SK-N-MC (cell line): ENCODE measurements around the gene FILIP1L.

Experiments used
- DNase-seq: peaks from one replicate; pipeline ENCODE4 v3.0.0-alpha.2; 2011; ENCODE audit warnings: low read depth, low spot score
- H3K27ac ChIP-seq: fragments of 200-600 bp; sonication (generic); 2 replicates; pipeline ENCODE4 v1.5.1; 2016; ENCODE audit warnings: mixed run types
- H3K36me3 ChIP-seq: fragments of 200-600 bp; sonication (generic); 2 replicates; pipeline ENCODE4 v1.6.1; 2017; ENCODE audit warnings: antibody characterized with exemption, low read length, mixed read lengths; ENCODE audit not compliant: insufficient read depth
- H3K4me3 ChIP-seq: fragments of 200-600 bp; sonication (generic); 2 replicates; pipeline ENCODE4 v1.5.1; 2016
- H3K9ac ChIP-seq: fragments of 200-600 bp; sonication (generic); 2 replicates; pipeline ENCODE4 v1.8.0; 2017; ENCODE audit warnings: mixed run types, mixed read lengths; ENCODE audit not compliant: insufficient read length
- H3K9me3 ChIP-seq: fragments of 200-600 bp; sonication (generic); 2 replicates; pipeline ENCODE4 v1.6.1; 2017; ENCODE audit warnings: low read depth, mild to moderate bottlenecking, antibody characterized with exemption, low read length, moderate library complexity, mixed read lengths
- EZH2 ChIP-seq: fragments of 200-600 bp; sonication (generic); IDR thresholded peaks from one replicate; pipeline ENCODE4 v1.6.1; 2017; ENCODE audit warnings: antibody characterized with exemption
- FOXP2 ChIP-seq: optimal IDR thresholded peaks from 2 replicates; pipeline ENCODE3; 2011; ENCODE audit warnings: mild to moderate bottlenecking, moderate library complexity; ENCODE audit not compliant: insufficient read depth; ENCODE audit errors: extremely low read length, control extremely low read depth
- POLR2AphosphoS5 ChIP-seq: IDR thresholded peaks from 2 replicates; pipeline ENCODE4 v1.6.1; 2012; ENCODE audit warnings: mild to moderate bottlenecking, low read depth, low read length, borderline replicate concordance

Gene FILIP1L

DNA sequence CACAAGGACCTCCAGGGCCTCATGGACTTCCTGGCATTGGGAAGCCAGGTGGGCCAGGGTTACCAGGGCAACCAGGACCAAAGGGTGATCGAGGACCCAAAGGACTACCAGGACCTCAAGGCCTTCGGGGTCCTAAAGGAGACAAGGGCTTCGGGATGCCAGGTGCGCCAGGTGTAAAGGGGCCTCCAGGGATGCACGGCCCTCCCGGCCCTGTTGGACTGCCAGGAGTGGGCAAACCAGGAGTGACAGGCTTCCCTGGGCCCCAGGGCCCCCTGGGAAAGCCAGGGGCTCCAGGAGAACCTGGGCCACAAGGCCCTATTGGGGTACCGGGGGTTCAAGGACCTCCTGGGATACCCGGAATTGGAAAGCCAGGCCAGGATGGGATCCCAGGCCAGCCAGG is 319.8 kb downstream of the FILIP1L start:
- TF ChIP-seq POLR2AphosphoS5 (no peak), EZH2 (no peak), FOXP2 (no peak)
- Histone ChIP-seq H3K4me3 (no peak overlapping the region), H3K9me3 (no peaks in the 10 kb centered on the region), H3K36me3 (no peaks in the 10 kb centered on the region), H3K27ac (no peak overlapping the region), H3K9ac (no peak overlapping the region)
- no peak for DNase-seq

DNA sequence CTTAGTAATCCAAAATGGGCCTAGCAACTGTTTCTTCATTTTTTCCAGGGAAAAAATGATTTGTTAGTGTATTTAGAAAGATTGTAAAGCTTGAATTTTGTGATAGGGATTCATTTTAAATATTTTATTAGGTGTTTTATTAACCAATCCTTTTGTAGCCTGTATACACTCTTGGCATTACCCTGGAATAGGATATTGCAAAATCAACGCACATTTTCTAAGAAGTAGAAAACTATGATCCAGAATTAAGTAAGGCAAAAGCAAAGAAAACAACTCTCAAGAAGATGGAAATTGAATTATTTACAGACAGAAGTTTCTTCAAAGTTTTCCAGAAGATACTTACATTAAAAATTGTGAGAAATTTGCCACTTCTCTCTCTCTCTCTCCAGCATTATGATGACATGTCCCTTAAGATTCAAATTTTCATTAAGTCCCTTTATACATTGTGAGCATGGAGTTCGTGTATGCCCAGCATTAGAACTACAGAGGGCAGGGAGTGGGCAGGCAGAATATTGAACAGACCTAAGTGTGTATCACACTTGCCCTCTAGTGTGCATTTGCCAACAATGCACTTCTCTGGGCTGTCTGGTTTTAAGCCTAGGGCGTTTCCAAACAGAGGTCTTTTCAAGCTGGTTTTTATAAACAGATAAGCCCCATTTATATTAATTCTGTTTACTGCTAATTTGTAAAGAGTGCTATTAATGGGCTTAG is 325.1 kb downstream of the FILIP1L start:
- Histone ChIP-seq H3K36me3 (no peaks in the 10 kb centered on the region), H3K9me3 (no peaks in the 10 kb centered on the region), H3K4me3 (peak overlapping the region; percentile 44; the same call in 1 of the 2 replicates), H3K9ac (peak overlapping the region; percentile 21), H3K27ac (no peak overlapping the region)
- no peak for TF ChIP-seq POLR2AphosphoS5
- no peak for TF ChIP-seq FOXP2
- no peak for TF ChIP-seq EZH2
- DNase-seq = no peak
